Measurements from ENCODE around the gene OSBP2. TPM values are rescaled to one million over a fixed set of nuclear protein-coding genes. Genes with fewer than 3 reads are reported as not detected.
"Not testable (repeated sequence)": the region's sequence is repeated elsewhere in the genome, so short reads cannot be mapped to it uniquely, and the experiment has no call there.

OSBP2 gene
- total RNA-seq, 2 donors from 2014 or later = 2.9 to 5.1 TPM

DNA sequence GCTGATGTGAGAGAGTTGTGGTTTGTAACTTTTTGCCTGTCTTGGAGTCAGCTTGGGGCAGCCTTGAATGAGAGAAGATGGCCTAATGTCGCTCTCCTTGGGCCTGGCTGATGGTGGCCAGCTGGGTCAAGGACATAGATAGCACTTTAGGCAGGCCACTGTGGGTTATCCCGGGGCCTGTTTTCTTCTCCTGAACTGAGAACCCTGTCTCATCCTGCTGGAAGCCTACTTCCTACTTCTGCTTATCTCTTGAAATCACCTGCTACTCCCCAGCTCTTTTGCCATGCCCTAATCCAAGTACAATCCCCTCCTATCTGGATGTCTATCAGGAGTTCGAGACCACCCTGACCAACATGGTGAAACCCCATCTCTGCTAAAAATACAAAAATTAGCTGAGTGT, 49.5 kb downstream of the OSBP2 start:
- intact Hi-C loops (cut with DNase I, micrococcal nuclease) = loop anchor here in 1 of 2 donors (10.0 kb wide), 1 partner anchor 59 kb away; no protein-coding TSS in a partner anchor
- DNase-seq (no peak), ATAC-seq (no peak)

GRCh38 chr22:30747493-30747892, 52.8 kb downstream of the OSBP2 start:
- peak; percentile 64 to 67 for DNase-seq
- ATAC-seq = peak; percentile 100
- intact Hi-C loops (cut with DNase I, micrococcal nuclease) = loop anchor here in 1 of 2 donors (10.0 kb wide), 1 partner anchor 63 kb away; no protein-coding TSS in a partner anchor

- ATAC-seq = no peak
- no peak for DNase-seq
- intact Hi-C loops (cut with DNase I, micrococcal nuclease) = loop anchor here in 1 of 2 donors (10.0 kb wide), 1 partner anchor 64 kb away; no protein-coding TSS in a partner anchor
Observed at GRCh38 chr22:30749272-30749671, 54.6 kb downstream of the OSBP2 start.

DNA sequence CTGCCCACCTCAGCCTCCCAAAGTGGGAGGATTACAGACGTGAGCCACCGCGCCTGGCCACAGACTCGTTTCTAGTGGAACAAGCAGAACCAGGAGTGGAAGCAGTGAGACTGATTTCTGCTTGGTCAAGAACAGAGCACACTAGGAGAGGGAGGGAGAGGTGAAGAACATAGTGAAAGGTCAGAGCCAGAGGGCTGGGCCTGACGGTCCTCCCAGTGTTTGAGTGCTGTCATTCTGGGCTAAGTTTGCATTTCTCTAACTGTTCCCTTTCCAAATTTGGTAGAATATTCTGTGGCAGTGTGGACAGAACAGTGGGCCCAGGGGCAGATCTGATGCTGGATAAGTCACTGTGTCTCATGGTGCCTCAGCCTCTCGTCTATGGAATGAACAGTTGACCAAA, 55.2 kb downstream of the OSBP2 start:
- no peak for DNase-seq
- intact Hi-C loops (cut with DNase I, micrococcal nuclease) = loop anchor here in 1 of 2 donors (10.0 kb wide), 1 partner anchor 65 kb away; no protein-coding TSS in a partner anchor
- ATAC-seq = no peak

DNA sequence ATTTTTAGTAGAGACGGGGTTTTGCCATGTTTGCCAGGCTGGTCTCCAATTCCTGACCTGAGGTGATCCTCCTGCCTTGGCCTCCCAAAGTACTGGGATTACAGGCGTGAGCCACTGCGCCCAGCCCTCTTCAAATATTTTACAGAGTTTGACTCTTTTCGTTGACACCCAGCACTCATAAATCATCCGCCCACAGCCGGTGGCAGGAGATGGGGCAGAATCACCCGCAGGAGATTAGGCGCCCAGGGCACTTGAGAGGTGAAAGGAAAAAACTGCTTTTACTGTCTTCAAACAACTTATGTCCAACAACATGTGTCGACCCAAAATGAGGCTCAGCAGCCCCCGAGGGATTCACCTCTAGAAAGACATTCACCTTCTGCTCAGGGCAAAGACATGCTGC, 56.9 kb downstream of the OSBP2 start:
- intact Hi-C loops (cut with DNase I, micrococcal nuclease) = no loop called here
- no peak for ATAC-seq
- no peak for DNase-seq

GRCh38 chr22:30752771-30753170, 58.1 kb downstream of the OSBP2 start:
- ATAC-seq (no peak), DNase-seq (no peak)
- intact Hi-C loops (cut with DNase I, micrococcal nuclease) = no loop called here

- ATAC-seq (no peak), DNase-seq (no peak)
- intact Hi-C loops (cut with DNase I, micrococcal nuclease) = no loop called here
Observed at GRCh38 chr22:30753701-30754100, 59.0 kb downstream of the OSBP2 start.

DNA sequence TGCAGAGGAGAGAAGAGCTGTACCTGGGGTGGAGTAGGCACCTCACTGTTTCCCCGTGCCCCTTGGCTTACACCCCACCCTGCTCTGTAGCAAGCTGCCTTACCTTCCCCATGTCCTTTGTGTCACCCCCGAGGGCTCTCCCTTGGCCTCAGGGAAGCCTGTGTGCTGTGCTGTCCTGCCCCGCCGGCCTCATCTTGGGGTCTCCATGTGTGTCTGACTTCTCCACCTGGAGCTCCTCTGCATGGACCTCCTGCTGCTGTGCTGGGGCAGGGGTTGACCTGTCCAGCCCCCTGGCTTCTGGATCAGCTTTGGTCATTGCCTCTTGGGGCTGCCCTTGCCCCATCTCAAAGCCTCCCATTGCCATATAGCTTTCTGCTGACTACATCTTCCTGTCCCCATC, 59.8 kb downstream of the OSBP2 start:
- intact Hi-C loops (cut with DNase I, micrococcal nuclease) = no loop called here
- DNase-seq (no peak), ATAC-seq (no peak)

GRCh38 chr22:30754971-30755758, 60.5 kb downstream of the OSBP2 start:
- DNase-seq = peak; percentile 50 to 65
- ATAC-seq = peak; percentile 96
- intact Hi-C loops (cut with DNase I, micrococcal nuclease) = loop anchor here in 1 of 2 donors (5.0 kb wide), 1 partner anchor 123 kb away; no protein-coding TSS in a partner anchor

GRCh38 chr22:30755759-30756124, 61.1 kb downstream of the OSBP2 start:
- DNase-seq = no peak
- intact Hi-C loops (cut with DNase I, micrococcal nuclease) = loop anchor here in 1 of 2 donors (5.0 kb wide), 1 partner anchor 123 kb away; no protein-coding TSS in a partner anchor
- peak; percentile 6 for ATAC-seq

- DNase-seq = peak; percentile 27 to 39
- intact Hi-C loops (cut with DNase I, micrococcal nuclease) = loop anchor here (10.0 kb wide), 2 partner anchors 131 to 151 kb away; no protein-coding TSS in a partner anchor
- peak; percentile 78 for ATAC-seq
Observed at GRCh38 chr22:30763815-30764673, 69.4 kb downstream of the OSBP2 start.

GRCh38 chr22:30767661-30768060, 73.0 kb downstream of the OSBP2 start:
- peak; percentile 88 for ATAC-seq
- intact Hi-C loops (cut with DNase I, micrococcal nuclease) = loop anchor here (10.0 kb wide), 2 partner anchors 127 to 147 kb away; no protein-coding TSS in a partner anchor
- DNase-seq = peak in 1 of 2 donors; percentile 34

DNA sequence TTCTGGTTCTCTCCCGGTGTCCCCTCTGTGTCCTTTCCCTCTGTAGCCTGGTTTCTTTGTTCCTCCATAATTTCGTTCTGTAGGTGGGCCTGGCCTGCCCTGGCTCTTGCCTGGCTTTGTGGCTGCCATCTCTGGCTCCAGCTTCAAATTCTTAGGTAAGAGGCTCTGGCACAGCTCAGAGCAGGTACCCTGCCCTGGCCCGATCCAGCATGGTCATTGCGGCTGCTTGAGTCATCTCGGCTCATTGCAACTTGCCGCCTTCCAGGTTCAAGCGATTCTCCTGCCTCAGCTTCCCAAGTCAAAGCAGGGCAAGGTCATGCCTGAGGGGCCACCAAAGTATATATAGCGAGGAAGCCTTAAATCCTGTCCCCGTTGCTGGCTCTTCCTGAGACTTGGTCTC, 76.0 kb downstream of the OSBP2 start:
- intact Hi-C loops (cut with DNase I, micrococcal nuclease) = no loop called here
- DNase-seq = no peak
- no peak for ATAC-seq

DNA sequence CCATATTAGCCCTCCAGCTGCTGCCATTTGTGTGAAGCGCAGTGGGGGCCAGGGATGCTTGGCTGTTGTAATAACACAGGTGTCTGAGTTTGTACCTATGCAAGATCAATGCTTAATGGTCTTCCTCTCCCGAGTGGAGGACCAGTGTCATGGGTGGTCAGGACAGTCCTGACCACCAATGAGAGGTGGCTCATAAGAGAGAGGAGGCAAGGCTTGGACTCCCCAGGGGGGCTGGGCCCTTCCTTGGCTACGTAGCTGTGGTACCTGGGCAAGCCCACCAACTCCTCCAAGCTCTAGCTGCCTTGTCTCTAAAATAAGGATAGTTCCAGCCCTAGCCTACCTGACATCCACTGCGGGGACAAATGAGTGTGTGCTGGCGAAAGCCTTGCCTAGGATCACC, 79.2 kb downstream of the OSBP2 start:
- ATAC-seq = no peak
- DNase-seq = no peak
- intact Hi-C loops (cut with DNase I, micrococcal nuclease) = no loop called here

GRCh38 chr22:30774566-30774965, 79.9 kb downstream of the OSBP2 start:
- ATAC-seq (no peak), DNase-seq (no peak)
- intact Hi-C loops (cut with DNase I, micrococcal nuclease) = no loop called here

DNA sequence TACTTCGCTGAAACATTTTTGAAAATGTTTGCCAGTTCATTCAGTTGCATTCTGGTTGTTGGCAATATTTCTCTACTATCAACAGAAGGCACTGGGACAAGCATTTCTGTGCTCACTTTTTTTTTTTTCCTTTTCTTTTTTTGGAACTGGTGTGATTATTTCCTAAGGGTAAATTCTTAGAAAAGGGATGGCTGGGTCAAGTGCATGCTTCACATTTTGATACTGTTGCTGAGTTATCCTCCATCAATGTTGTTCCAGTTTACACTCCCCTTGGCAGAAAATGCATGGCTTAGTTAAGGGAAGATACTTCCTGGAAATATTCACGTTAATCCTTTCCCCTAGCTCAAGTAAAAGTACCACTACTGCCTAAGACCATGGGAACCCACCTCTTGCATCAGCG, 81.8 kb downstream of the OSBP2 start:
- intact Hi-C loops (cut with DNase I, micrococcal nuclease) = no loop called here
- ATAC-seq (no peak), DNase-seq (no peak)

DNA sequence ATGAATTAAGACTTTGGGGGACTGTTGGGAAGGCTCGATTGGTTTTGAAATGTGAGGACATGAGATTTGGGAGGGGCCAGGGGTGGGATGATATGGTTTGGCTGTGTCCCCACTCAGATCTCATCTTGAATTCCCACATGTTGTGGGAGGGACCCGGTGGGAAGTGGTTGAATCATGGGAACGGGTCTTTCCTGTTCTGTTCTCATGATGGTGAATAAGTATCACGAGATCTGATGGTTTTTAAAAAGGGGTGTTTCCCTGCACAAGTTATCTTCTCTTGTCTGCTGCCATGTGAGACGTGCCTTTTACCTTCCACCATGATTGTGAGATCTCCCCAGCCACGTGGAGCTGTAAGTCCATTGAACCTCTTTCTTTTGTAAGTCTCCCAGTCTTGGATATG, 82.5 kb downstream of the OSBP2 start:
- ATAC-seq; intact Hi-C loops (cut with DNase I, micrococcal nuclease); DNase-seq: not testable (repeated sequence)

DNA sequence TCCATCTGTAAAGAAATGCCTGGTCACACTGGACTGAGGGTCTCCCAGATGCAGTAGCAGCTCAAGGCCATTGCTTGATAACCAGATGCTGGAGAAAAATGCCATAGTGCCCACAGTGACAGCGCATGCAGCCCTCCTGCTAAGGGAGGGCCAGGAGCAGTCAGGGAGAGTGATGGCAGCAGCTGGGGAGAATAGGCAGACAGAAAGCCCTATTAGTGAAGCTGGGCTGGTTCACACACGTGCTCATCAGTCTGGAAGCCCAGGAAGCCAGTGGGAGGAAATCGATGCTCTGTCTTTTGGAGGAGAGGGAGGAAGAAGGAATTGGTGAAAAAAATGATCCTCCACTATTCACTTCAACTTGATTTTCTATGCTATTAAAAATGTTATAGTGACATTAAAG, 82.9 kb downstream of the OSBP2 start:
- no peak for DNase-seq
- ATAC-seq = no peak
- intact Hi-C loops (cut with DNase I, micrococcal nuclease) = no loop called here

GRCh38 chr22:30778261-30778660, 83.6 kb downstream of the OSBP2 start:
- ATAC-seq (no peak), DNase-seq (no peak)

More at GRCh38 chr22:30778261-30778660, 83.6 kb downstream of the OSBP2 start:
- intact Hi-C loops (cut with DNase I, micrococcal nuclease) = no loop called here

All from left colon (tissue), 2 donors.